NCI-H446 (cell line): Measurements from ENCODE around the gene WDR13.
"Not testable (repeated sequence)": the region's sequence is repeated elsewhere in the genome, so short reads cannot be mapped to it uniquely, and the experiment has no call there.

Experiments
- DNase-seq, 2 experiments: peaks; one replicate each; lab custom pipeline; 2025; lab: John Stamatoyannopoulos, UW

WDR13 gene

GRCh38 chrX:48597353-48598264, at the start of gene WDR13:
Gene WDR13 (plus strand): TSS chrX:48597492. CDS start chrX:48597997, 505 bp downstream.
- peak; percentile 76 to 88 for DNase-seq

GRCh38 chrX:48548871-48549270, 48.4 kb upstream of the WDR13 start:
- DNase-seq = no peak

- DNase-seq = not testable (repeated sequence)
Observed at GRCh38 chrX:48555731-48556325, 41.5 kb upstream of the WDR13 start.

- no peak for DNase-seq
Observed at GRCh38 chrX:48558271-48558670, 39.0 kb upstream of the WDR13 start.

- no peak for DNase-seq
Observed at GRCh38 chrX:48559636-48560035, 37.7 kb upstream of the WDR13 start.

GRCh38 chrX:48560056-48560455, 37.2 kb upstream of the WDR13 start:
- DNase-seq = no peak

- no peak for DNase-seq
Observed at GRCh38 chrX:48560681-48561080, 36.6 kb upstream of the WDR13 start.

GRCh38 chrX:48569958-48570357, 27.3 kb upstream of the WDR13 start:
- DNase-seq = no peak

GRCh38 chrX:48573690-48574269, 23.5 kb upstream of the WDR13 start:
- DNase-seq = peak in 1 of 2 experiments; percentile 42

GRCh38 chrX:48574270-48575266, 22.7 kb upstream of the WDR13 start, which contains the start of gene RBM3:
Gene RBM3 (plus strand): TSS chrX:48574484. CDS start chrX:48575181, 697 bp downstream.
- peak; percentile 84 to 87 for DNase-seq

- no peak for DNase-seq
Observed at GRCh38 chrX:48575642-48576041, 21.6 kb upstream of the WDR13 start.

- no peak for DNase-seq
Observed at GRCh38 chrX:48576108-48576507, 21.2 kb upstream of the WDR13 start.

GRCh38 chrX:48578661-48579128, 18.6 kb upstream of the WDR13 start:
- no peak for DNase-seq

- no peak for DNase-seq
Observed at GRCh38 chrX:48579259-48579658, 18.0 kb upstream of the WDR13 start.

GRCh38 chrX:48580662-48581061, 16.6 kb upstream of the WDR13 start:
- no peak for DNase-seq

GRCh38 chrX:48584698-48585097, 12.6 kb upstream of the WDR13 start:
- DNase-seq = no peak

GRCh38 chrX:48589482-48590162, 7.7 kb upstream of the WDR13 start:
- no peak for DNase-seq

GRCh38 chrX:48590203-48591103, 6.8 kb upstream of the WDR13 start:
- DNase-seq = no peak

GRCh38 chrX:48591255-48591791, 6.0 kb upstream of the WDR13 start:
- no peak for DNase-seq

- no peak for DNase-seq
Observed at GRCh38 chrX:48592971-48593370, 4.3 kb upstream of the WDR13 start.
